Ovary (tissue), 9 donors: ENCODE results near the gene CCR8. TPM values are rescaled to one million over a fixed set of nuclear protein-coding genes. Genes with fewer than 3 reads are reported as not detected.

ENCODE experiments used
- DNase-seq, 5 donors: peaks; one replicate each; pipeline ENCODE4 v3.0.0-alpha.2; 2019 to 2020
- H3K27ac ChIP-seq, 2 donors: fragments of 200-600 bp; one replicate each; pipeline versions ENCODE4 v1.5.1 to v1.8.0; 2019 to 2022
- H3K27me3 ChIP-seq: fragments of 200-600 bp; one replicate; pipeline ENCODE4 v1.8.0; 2022
- H3K36me3 ChIP-seq: fragments of 200-600 bp; sonication (generic); one replicate; pipeline ENCODE4 v1.5.1; 2019
- H3K4me1 ChIP-seq: one replicate; pipeline ENCODE4 v1.8.1; 2013; ENCODE audit warnings: mild to moderate bottlenecking, moderate library complexity; ENCODE audit not compliant: insufficient read depth
- H3K4me3 ChIP-seq: fragments of 200-600 bp; sonication (generic); one replicate; pipeline ENCODE4 v1.5.1; 2017
- H3K9me3 ChIP-seq, 2 donors: fragments of 200-600 bp in 1 of 2; sonication (generic) in 1 of 2; one replicate each; pipeline versions ENCODE4 v1.5.1 to v1.8.1; 2013 to 2019; ENCODE audit warnings: mild to moderate bottlenecking in 1 of 2, moderate library complexity in 1 of 2
- CTCF ChIP-seq, 3 donors: fragments of 450-650 bp in 2 of 3; fragments of 200-600 bp in 1 of 3; IDR thresholded peaks; one replicate each; pipeline versions ENCODE4 v1.5.1 to v1.8.0; 2016 to 2022; ENCODE audit warnings: antibody characterized with exemption in 3 of 3, mild to moderate bottlenecking in 1 of 3
- EP300 ChIP-seq: sonication (generic); formaldehyde crosslinking; IDR thresholded peaks from one replicate; pipeline ENCODE4 v1.6.1; 2017; ENCODE audit warnings: antibody characterized with exemption
- POLR2A ChIP-seq: fragments of 450-650 bp; IDR thresholded peaks from one replicate; pipeline ENCODE4 v1.6.1; 2017; ENCODE audit warnings: antibody characterized with exemption, mild to moderate bottlenecking, moderate library complexity
- WGBS, 3 donors: extraction: QIAGEN DNeasy Blood & Tissue Kit in 1 of 3; methylation state at CpG; one replicate each; pipeline versions ENCODE4 v1.1.5 to v1.1.7; 2013 to 2017; 5-methylcytosine and 5-hydroxymethylcytosine counted together
- intact Hi-C, 4 donors: fragments of 100-400 bp; cut with DNase I; formaldehyde crosslinking; loops; one replicate each; pipeline versions ENCODE4 v1.11.0 to v1.15.1; 2022 to 2023
- polyA plus RNA-seq, 2 donors: library from polyadenylated mRNA; stranded (reverse); fragments of 200-250 nt in 1 of 2; fragments of 350-450 nt in 1 of 2; fragmentation: Illumina TruSeq in 1 of 2; extraction: RNeasy Lipid Tissue Mini Kit (QIAGEN cat#74804) in 1 of 2; gene quantifications; one replicate each; pipeline ENCODE4 v1.2.3, GENCODE V29; 2013 to 2014
- total RNA-seq, 7 donors: library from RNA; depleted of rRNA in 2 of 7; stranded (reverse); fragments of >200 nt in 2 of 7; fragmentation: NEBNext Ultra II Directional in 3 of 7; extraction: Animal tissue kit (Norgen Biotek cat#: 25700) in 3 of 7; gene quantifications; one replicate each; pipeline versions ENCODE4 v1.1.0 to v1.2.4, GENCODE V29; 2016 to 2023
- donor health status: DM: no; HTN: no; CAD: no; lungs with moderate emphysema.
- donor health status: DM: no; HTN: no; CAD: no.
- donor health status: Bipolar disorder and iron deficiency.
- donor health status: DM: yes; HTN: yes; CAD: no.
- donor health status: DM: no; HTN: no; CAD: no.
- donor health status: DM: yes; HTN: yes; CAD: no.

The CCR8 gene
- total and polyA plus RNA-seq, 9 donors: 0.23 TPM; not detected in 8

GRCh38 chr3:39378088-39378487, 48.6 kb downstream of the CCR8 start:
- Histone ChIP-seq H3K4me3 (no peak overlapping the region), H3K36me3 (no peaks in the 10 kb centered on the region), H3K9me3 (no peaks in the 10 kb centered on the region), H3K27ac (no peak overlapping the region), H3K27me3 (no peaks in the 10 kb centered on the region), H3K4me1 (no peaks in the 10 kb centered on the region)
- intact Hi-C loops: no loop called here
- 18 to 37% (median 27%) methylated on average over 4 of the region's 4 CpGs for WGBS, 3 donors
- peak in 3 of 5 donors; percentile 17 to 51 (median 32) for DNase-seq
- TF ChIP-seq CTCF (IDR thresholded peaks at IDR 0.05) (peak in 2 of 3 donors; percentile 25 to 47), EP300 (no peak), POLR2A (no peak)

- intact Hi-C loops: no loop called here
- 93 to 94% (median 94%) methylated on average over 10 of the region's 10 CpGs for WGBS, 3 donors
These were observed 49.7 kb downstream of the CCR8 start for GRCh38 chr3:39378957-39379777.

GRCh38 chr3:39379778-39380155, 50.3 kb downstream of the CCR8 start:
- H3K9me3 ChIP-seq: no peaks in the 10 kb centered on the region
- peaks cover 1% of the 10 kb centered on the region for H3K4me1 ChIP-seq
- H3K27ac ChIP-seq: no peak overlapping the region
- no peak overlapping the region for H3K4me3 ChIP-seq
- no peaks in the 10 kb centered on the region for H3K27me3 ChIP-seq
- TF ChIP-seq POLR2A (no peak), CTCF (IDR thresholded peaks at IDR 0.05) (no peak), EP300 (no peak)
- no peak for DNase-seq
- 86 to 94% (median 87%) methylated on average over 5 of the region's 5 CpGs for WGBS, 3 donors
- intact Hi-C loops: loop anchor here in 1 of 4 donors (10.0 kb wide), 1 partner anchor 935 kb away; no protein-coding TSS in a partner anchor
- H3K36me3 ChIP-seq: no peaks in the 10 kb centered on the region

More at GRCh38 chr3:39378957-39379777, 49.7 kb downstream of the CCR8 start:
- Histone ChIP-seq H3K9me3 (no peaks in the 10 kb centered on the region), H3K27me3 (no peaks in the 10 kb centered on the region), H3K27ac (no peak overlapping the region), H3K4me1 (no peaks in the 10 kb centered on the region), H3K36me3 (no peaks in the 10 kb centered on the region), H3K4me3 (no peak overlapping the region)
- no peak for TF ChIP-seq POLR2A
- no peak for TF ChIP-seq EP300
- TF ChIP-seq CTCF (IDR thresholded peaks at IDR 0.05): no peak
- no peak for DNase-seq

- no peaks in the 10 kb centered on the region for H3K36me3 ChIP-seq
- 91 to 95% (median 95%) methylated on average over 3 of the region's 3 CpGs for WGBS, 3 donors
These were observed 51.9 kb downstream of the CCR8 start for GRCh38 chr3:39381432-39381831.

More at GRCh38 chr3:39381432-39381831, 51.9 kb downstream of the CCR8 start:
- DNase-seq: no peak
- Histone ChIP-seq H3K4me1 (peaks cover 7% of the 10 kb centered on the region), H3K9me3 (no peaks in the 10 kb centered on the region), H3K27ac (no peak overlapping the region), H3K4me3 (no peak overlapping the region), H3K27me3 (no peaks in the 10 kb centered on the region)
- intact Hi-C loops: loop anchor here in 1 of 4 donors (10.0 kb wide), 1 partner anchor 937 kb away; no protein-coding TSS in a partner anchor
- no peak for TF ChIP-seq POLR2A
- no peak for TF ChIP-seq EP300
- TF ChIP-seq CTCF (IDR thresholded peaks at IDR 0.05): no peak

Other genes with a start within 250 kb of the CCR8 start
- 10 to 100 TPM; 38.0 to 54.5 (median 47.8) TPM for gene GORASP1, start 222.1 kb upstream of the CCR8 start, total RNA-seq
- gene GORASP1, start 222.1 kb upstream of the CCR8 start, polyA plus RNA-seq: 10 to 100 TPM; 31.4 to 32.5 TPM
- gene TTC21A, start 222.0 kb upstream of the CCR8 start, total RNA-seq: 10 to 100 TPM in 3 of 7 donors, 1 to 10 TPM in 4; 4.8 to 21.4 (median 9.1) TPM
- 1 to 10 TPM; 4.2 to 4.8 TPM for gene TTC21A, start 222.0 kb upstream of the CCR8 start, polyA plus RNA-seq
- gene CSRNP1, start 176.1 kb upstream of the CCR8 start, total RNA-seq: 100 to 1,000 TPM in 2 of 7 donors, 10 to 100 TPM in 5; 22.4 to 118 (median 54.9) TPM
- gene CSRNP1, start 176.1 kb upstream of the CCR8 start, polyA plus RNA-seq: 10 to 100 TPM in 1 of 2 donors, 1 to 10 TPM in 1; 6.5 to 24.7 TPM
- under 1 TPM in 2 of 7 donors, not detected in 5; 0.10 to 0.11 TPM for gene XIRP1, start 137.1 kb upstream of the CCR8 start, total RNA-seq
- under 1 TPM; 0.04 to 0.13 TPM for gene XIRP1, start 137.1 kb upstream of the CCR8 start, polyA plus RNA-seq
- 1 to 10 TPM in 4 of 7 donors, under 1 TPM in 3; 0.12 to 5.5 (median 1.3) TPM for gene CX3CR1, start 49.7 kb upstream of the CCR8 start, total RNA-seq
- 1 to 10 TPM in 1 of 2 donors, under 1 TPM in 1; 0.29 to 8.4 TPM for gene CX3CR1, start 49.7 kb upstream of the CCR8 start, polyA plus RNA-seq
- 10 to 100 TPM; 28.8 to 38.6 (median 33.9) TPM for gene SLC25A38, start 53.7 kb downstream of the CCR8 start, total RNA-seq
- gene SLC25A38, start 53.7 kb downstream of the CCR8 start, polyA plus RNA-seq: 10 to 100 TPM; 48.1 to 70.5 TPM
- gene RPSA, start 77.0 kb downstream of the CCR8 start, total RNA-seq: 1,000 to 10,000 TPM; 1,337 to 2,779 (median 1,617) TPM
- 1,000 to 10,000 TPM; 1,695 to 2,321 TPM for gene RPSA, start 77.0 kb downstream of the CCR8 start, polyA plus RNA-seq
- under 1 TPM in 6 of 7 donors, not detected in 1; 0.07 to 0.72 (median 0.22) TPM for gene MOBP, start 138.0 kb downstream of the CCR8 start, total RNA-seq
- gene MOBP, start 138.0 kb downstream of the CCR8 start, polyA plus RNA-seq: 1 to 10 TPM in 1 of 2 donors, under 1 TPM in 1; 0.68 to 1.0 TPM